ENCODE data around the gene CENPVL1.
"Not testable (repeated sequence)": the region's sequence is repeated elsewhere in the genome, so short reads cannot be mapped to it uniquely, and the experiment has no call there.

CENPVL1 gene

GRCh38 chrX:51710277-51711164, at the start of gene CENPVL1:
CENPVL1 (plus strand) TSS chrX:51710512; CDS start chrX:51710512, 0 bp downstream.
- DNase-seq (ENCODE audit: low read depth), result not testable (repeated sequence)

- no peak for DNase-seq (ENCODE audit: low read depth)
Measured at GRCh38 chrX:51665981-51666380, 44.3 kb upstream of the CENPVL1 start.

- not testable (repeated sequence) for DNase-seq (ENCODE audit: low read depth)
Measured at GRCh38 chrX:51679689-51680433, 30.5 kb upstream of the CENPVL1 start.

GRCh38 chrX:51681808-51682719, 28.2 kb upstream of the CENPVL1 start:
- DNase-seq (ENCODE audit: low read depth), result not testable (repeated sequence)

- DNase-seq (ENCODE audit: low read depth), result not testable (repeated sequence)
Measured at GRCh38 chrX:51682720-51683062, 27.6 kb upstream of the CENPVL1 start, which contains the start of gene CENPVL2. CENPVL2 (minus strand) TSS chrX:51682831; CDS start chrX:51682831, 0 bp downstream.

GRCh38 chrX:51694254-51694653, 16.1 kb upstream of the CENPVL1 start:
- DNase-seq (ENCODE audit: low read depth), result no peak

GRCh38 chrX:51697397-51697796, 12.9 kb upstream of the CENPVL1 start:
- no peak for DNase-seq (ENCODE audit: low read depth)

- DNase-seq (ENCODE audit: low read depth), result not testable (repeated sequence)
Measured at GRCh38 chrX:51712943-51713647, 2.8 kb downstream of the CENPVL1 start.

- DNase-seq (ENCODE audit: low read depth), result no peak
Measured at GRCh38 chrX:51728202-51728601, 17.9 kb downstream of the CENPVL1 start.

GRCh38 chrX:51737091-51737490, 26.8 kb downstream of the CENPVL1 start:
- no peak for DNase-seq (ENCODE audit: low read depth)

- DNase-seq (ENCODE audit: low read depth), result no peak
Measured at GRCh38 chrX:51742586-51742985, 32.3 kb downstream of the CENPVL1 start.

GRCh38 chrX:51743179-51743957, 33.1 kb downstream of the CENPVL1 start, which contains the start of gene GSPT2:
GSPT2 (plus strand) TSS chrX:51743442; CDS start chrX:51743627, 185 bp downstream.
- peak; percentile 12 for DNase-seq (ENCODE audit: low read depth)

GRCh38 chrX:51747671-51748070, 37.4 kb downstream of the CENPVL1 start:
- no peak for DNase-seq (ENCODE audit: low read depth)

- DNase-seq (ENCODE audit: low read depth), result no peak
Measured at GRCh38 chrX:51759055-51759839, 48.9 kb downstream of the CENPVL1 start.

GRCh38 chrX:51760657-51761056, 50.3 kb downstream of the CENPVL1 start:
- no peak for DNase-seq (ENCODE audit: low read depth)

All from activated gamma-delta T cell treated with anti-CD3 and anti-CD28 coated beads, Interleukin-2, amount 50 U/mL, for 16 hours (primary cell).